DMS53 treated with DMSO at 0.1 percent for 48 hours (cell line): ENCODE data around the gene ST8SIA3.
"Not testable (repeated sequence)": the region's sequence is repeated elsewhere in the genome, so short reads cannot be mapped to it uniquely, and the experiment has no call there.

Source experiments
- DNase-seq: peaks from one replicate; lab custom pipeline; 2025; ENCODE audit not compliant: unreplicated experiment; lab: John Stamatoyannopoulos, UW

ST8SIA3 gene

DNA sequence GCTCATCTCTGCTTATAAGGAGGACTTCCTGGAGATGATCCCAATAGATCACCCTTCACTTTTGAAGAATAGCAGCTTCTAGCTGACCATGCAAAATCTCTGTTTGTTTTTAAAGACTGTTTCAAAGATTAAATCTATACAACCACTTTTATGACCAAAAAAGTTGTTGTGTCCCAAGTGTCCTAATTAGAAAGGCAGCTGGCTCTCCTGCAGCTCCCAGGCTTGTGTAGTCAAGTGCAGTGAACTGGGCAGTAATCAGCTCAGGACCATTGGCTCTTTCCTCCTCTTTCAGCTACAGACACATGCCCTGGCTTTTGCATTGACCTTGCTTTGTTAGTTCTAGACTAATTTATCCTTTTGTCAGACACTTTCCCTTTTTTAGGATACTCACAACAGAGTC lies 10.4 kb downstream of the ST8SIA3 start:
- no peak for DNase-seq

DNA sequence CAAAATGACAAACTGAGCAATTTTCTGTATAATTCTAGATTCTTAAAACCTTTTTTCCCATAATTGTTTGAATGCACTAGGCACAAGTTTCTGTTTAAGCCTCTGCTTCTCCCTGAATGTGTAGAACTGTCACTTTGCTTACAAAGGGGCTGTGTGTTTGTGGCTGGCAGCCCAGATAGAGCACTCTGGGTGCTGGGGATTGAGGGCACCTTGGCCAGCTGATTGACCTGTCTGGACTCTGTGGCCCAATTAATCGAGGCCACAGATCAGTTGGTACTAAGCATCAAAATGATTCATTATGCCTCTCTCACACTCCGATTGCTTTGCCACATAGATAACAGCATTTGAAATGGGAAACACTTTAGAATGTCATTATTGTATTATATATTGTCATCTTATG lies 12.1 kb downstream of the ST8SIA3 start:
- DNase-seq, result no peak

- no peak for DNase-seq
Observed at GRCh38 chr18:57366528-57367081, 14.2 kb downstream of the ST8SIA3 start.

GRCh38 chr18:57372444-57372843 lies 20.1 kb downstream of the ST8SIA3 start:
- DNase-seq, result no peak

DNA sequence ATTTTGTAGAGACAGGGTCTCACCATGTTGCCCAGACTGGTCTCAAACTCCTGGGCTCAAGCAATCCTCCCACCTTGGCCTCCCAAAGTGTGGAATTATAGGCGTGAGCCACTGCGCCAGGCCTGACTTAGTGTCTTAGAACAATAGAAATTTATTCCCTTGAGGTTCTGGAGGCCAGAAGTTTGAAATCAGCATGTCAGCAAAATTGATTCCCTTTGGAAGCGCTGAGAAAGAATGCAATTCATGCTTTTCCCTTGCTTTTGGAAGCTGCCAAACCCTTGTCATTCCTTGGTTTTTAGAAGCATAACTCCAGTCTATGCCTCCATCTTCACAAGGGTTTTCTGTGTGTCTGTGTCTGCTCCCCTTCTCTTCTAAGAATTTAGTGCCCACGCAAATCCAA lies 20.7 kb downstream of the ST8SIA3 start:
- DNase-seq, result no peak

DNA sequence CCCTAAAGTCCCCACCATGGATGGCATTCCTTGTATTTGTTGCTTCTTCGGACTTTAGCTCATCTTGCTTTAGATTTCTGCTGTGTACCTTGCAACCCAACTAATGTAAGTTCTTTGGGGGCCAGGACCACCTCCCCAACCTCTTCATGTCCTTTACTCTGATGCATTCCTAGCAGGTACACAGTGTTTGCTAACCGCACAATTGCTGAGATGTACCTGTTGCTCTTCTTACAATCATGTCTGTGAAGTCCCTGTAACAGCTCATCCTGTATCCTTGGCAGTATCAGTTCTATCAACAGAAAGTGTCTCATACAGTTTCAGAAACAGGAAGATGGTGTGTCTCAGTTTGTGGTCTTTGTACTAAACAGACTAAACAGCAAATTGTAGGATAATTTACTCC lies 24.1 kb downstream of the ST8SIA3 start:
- no peak for DNase-seq

- no peak for DNase-seq
Observed at GRCh38 chr18:57389271-57389670, 36.9 kb downstream of the ST8SIA3 start.

DNA sequence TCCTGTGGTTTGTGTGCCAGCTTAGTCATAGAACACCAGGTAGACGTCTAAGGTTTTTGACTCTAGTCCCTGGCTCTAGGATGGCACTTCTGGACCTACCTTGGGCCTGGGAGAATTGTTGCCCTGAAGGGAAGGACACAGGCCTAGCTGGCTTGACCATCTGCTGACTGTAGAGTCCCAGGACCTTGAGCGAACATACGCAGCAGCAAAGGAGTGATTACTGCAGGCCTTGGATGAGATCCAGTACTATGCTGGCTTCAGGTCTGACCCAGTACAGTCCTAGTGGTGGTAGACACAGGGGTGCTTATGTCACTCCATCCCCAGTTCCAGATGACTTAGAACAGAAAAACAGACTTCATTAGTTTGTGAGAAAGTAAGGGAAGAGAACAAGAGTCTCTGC lies 37.7 kb downstream of the ST8SIA3 start:
- no peak for DNase-seq

DNA sequence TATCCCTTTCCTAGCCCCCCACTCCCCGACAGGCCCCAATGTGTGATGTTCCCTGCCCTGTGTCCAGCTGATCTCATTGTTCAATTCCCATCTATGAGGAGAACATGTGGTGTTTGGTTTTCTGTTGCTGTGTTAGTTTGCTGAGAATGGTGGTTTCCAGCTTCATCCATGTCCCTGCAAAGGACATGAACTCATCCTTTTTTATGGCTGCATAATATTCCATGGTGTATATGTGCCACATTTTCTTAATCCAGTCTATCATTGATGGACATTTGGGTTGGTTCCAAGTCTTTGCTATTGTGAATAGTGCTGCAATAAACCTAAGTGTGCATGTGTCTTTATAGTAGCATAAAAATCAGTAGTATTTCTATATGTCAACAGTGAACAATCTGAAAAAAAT lies 42.4 kb downstream of the ST8SIA3 start:
- DNase-seq, result not testable (repeated sequence)

DNA sequence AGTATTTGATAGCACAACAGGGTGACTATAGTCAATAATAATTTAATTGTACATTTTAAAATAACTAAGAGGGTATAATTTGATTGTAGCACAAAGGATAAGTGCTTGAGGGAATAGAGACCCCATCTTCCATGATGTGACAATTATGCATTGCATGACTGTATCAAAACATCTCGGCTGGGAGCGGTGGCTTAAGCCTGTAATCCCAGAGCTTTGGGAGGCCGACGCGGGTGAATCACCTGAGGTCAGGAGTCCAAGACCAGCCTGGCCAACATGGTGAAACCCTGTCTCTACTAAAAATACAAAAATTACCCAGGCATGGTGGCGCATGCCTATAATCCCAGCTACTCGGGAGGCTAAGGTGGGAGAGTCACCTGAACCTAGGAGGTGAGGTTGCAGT lies 44.5 kb downstream of the ST8SIA3 start:
- DNase-seq, result not testable (repeated sequence)

DNA sequence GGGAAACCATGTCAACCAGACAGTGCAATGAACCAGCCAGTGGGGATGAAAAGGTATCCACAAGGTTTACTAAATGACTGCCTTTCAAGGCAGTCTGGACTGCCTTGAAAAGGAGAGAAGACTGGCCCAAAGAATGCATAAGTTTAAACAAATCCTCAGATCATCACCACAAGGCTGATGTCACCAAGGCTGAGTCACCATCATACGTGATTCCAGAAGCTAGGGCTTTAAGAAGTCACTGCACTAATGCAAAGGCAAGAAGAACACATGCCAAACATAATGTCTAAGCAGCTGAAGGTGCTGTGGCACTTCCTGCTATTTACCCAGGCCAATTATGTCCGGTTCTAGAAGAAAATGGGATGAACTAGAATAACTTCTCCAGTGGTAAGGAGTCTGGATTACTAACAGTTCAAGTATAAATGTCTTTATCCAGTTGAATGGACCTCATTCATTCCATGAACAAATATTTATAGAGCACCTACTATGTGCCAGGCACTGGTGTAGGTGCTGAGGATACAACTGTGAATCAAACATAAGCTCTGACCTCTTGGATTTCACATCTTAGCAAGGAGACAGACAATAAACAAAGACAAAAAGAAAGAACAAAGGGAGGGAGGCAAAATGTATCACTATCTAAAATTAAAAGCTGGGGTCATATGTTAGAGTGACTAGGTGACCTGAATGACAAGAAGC lies 45.2 kb downstream of the ST8SIA3 start:
- DNase-seq, result peak; percentile 36

GRCh38 chr18:57404345-57404744 lies 52.0 kb downstream of the ST8SIA3 start:
- peak; percentile 37 for DNase-seq

- no peak for DNase-seq
Observed at GRCh38 chr18:57409650-57410049, 57.3 kb downstream of the ST8SIA3 start.

- no peak for DNase-seq
Observed at GRCh38 chr18:57410749-57411148, 58.4 kb downstream of the ST8SIA3 start.

- DNase-seq, result no peak
Observed at GRCh38 chr18:57416542-57416941, 64.2 kb downstream of the ST8SIA3 start.
